NCI-H82 treated with DMSO at 0.1 percent for 48 hours (cell line): ENCODE results near the gene JAKMIP2.
"Not testable (repeated sequence)": the region's sequence is repeated elsewhere in the genome, so short reads cannot be mapped to it uniquely, and the experiment has no call there.

Experiments
- DNase-seq: peaks from one replicate; lab custom pipeline; 2025; ENCODE audit not compliant: unreplicated experiment; lab: John Stamatoyannopoulos, UW

The JAKMIP2 gene

DNA sequence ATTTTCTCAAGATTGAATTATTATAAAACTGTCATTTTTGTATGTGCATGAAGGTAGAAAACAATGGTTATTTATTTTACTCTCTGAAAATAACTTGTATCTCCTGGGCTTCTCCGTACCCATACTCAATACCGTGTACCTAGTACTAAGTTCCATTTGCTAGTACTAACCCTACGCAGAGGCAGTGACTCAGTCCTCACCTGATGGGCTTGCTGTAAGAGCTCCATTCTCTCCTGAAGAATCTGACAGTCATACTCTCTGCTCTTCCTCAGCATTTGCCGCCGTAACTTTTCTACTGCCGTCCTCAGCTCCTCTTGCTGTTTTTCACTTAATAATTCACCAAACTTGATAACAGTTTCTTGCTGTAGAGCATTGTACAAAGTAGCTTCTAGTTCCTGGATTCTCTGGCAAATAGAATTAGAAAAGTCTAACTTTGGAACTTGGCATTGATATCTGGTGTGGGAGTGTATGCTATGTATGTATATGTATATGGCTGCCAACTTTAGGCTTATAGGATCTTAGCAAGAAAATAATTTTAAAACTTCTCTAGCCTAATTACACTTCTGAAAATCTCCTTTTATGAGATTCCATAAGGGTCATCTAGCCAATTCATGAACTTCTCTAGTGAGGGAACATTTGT lies 164.7 kb downstream of the JAKMIP2 start:
- no peak for DNase-seq

GRCh38 chr5:147617191-147617606 lies 165.3 kb downstream of the JAKMIP2 start:
- DNase-seq = no peak

- DNase-seq = no peak
These were observed 166.1 kb downstream of the JAKMIP2 start for GRCh38 chr5:147616421-147616820.

GRCh38 chr5:147613359-147613758 lies 169.2 kb downstream of the JAKMIP2 start:
- DNase-seq = no peak

DNA sequence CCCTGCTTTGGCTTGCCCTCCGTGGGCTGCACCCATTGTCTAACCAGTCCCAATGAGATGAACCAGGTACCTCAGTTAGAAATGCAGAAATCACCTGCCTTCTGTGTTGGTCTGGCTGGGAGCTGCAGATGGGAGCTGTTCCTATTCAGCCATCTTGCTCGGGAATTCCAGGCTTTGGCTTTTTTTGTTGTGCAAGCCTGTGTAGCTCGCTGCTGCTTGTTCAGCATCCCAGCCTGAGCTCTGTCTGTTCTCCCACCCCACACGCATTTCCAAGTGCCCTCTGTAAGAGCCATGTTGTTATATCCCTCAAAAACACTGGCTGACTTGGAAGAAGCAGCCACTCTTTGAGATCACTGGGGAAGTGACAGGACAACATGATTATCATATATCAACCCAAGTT lies 171.0 kb downstream of the JAKMIP2 start:
- DNase-seq = no peak

- no peak for DNase-seq
These were observed 171.7 kb downstream of the JAKMIP2 start for GRCh38 chr5:147610798-147611197.

- DNase-seq = no peak
These were observed 180.9 kb downstream of the JAKMIP2 start for GRCh38 chr5:147601652-147602051.

DNA sequence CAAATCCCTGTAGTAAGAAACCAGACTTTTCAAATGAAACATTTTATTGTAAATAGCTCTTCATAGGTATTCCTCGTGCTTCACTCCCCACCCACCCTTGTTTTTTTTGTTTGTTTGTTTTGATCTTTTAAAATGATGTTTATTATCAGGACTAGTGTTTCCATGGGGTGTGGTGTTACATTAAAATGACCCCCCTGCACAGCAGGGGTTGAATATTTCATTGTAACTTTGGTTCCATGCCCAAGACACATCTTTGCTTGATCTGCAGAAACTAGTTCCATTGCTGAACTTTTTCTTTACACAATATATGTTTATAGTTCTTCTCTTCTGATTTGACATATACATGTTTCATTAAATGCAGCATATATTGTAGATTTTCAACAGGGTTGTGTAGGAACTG lies 191.4 kb downstream of the JAKMIP2 start:
- no peak for DNase-seq

GRCh38 chr5:147590096-147590495 lies 192.4 kb downstream of the JAKMIP2 start:
- DNase-seq = no peak

- no peak for DNase-seq
These were observed 195.7 kb downstream of the JAKMIP2 start for GRCh38 chr5:147586832-147587231.

DNA sequence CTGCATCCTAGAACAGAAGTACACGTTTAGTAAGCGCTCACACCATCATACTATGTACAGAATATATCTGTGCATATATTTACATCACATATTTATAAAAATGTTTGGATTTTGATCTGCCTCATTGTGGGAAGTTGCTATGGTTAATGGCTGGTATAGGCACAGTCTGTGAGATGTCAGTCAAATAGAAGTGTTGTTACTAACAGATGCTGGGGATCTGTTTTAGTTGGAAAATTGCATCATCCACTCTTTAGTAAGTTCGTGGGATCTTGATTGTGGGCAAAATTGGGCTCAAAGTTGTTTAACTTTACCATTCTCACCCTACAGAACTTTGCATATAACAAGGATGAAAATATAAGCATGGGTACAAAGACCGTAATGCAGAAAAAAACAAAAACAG lies 196.3 kb downstream of the JAKMIP2 start:
- no peak for DNase-seq

- not testable (repeated sequence) for DNase-seq
These were observed 200.3 kb downstream of the JAKMIP2 start for GRCh38 chr5:147582272-147582671.

GRCh38 chr5:147580418-147580817 lies 202.1 kb downstream of the JAKMIP2 start:
- DNase-seq = not testable (repeated sequence)

DNA sequence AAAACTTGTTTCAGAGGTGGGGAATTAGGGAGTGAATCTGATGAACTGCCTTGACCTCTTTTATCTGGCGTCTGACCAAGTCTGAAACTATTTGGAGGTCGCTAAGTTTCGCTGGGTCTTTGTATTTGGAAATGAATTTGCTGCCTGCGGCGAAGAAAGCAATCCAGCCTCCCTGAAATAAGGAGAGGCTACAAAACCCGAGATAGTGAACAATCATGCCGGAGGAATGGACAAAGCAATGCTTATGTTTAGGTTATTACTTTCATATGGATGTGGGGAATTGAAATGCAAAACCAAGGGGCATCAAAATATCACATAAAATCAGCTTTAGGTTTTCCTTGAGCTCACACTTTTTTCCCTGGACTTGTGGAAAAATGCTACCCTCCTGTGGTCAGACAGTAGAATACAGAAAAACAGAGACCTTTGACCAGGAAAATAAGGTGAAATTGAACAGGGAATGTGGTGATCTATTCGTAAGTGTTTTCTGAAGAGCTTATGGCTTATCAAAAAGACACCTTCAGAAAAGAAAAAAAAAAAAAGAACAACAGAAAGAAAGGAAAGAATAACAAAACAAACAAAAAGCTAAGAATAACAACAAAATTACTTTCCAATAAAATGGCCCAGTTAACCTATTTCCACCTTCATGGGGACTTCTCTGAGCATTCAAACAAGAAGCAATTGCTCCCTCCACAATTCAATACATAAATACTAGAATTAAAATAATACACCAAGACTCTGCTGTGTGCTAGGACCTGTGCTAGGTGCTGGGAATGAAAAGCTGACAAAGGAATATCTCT lies 204.1 kb downstream of the JAKMIP2 start:
- peak; percentile 20 for DNase-seq

GRCh38 chr5:147576646-147577535 lies 205.6 kb downstream of the JAKMIP2 start:
- no peak for DNase-seq

GRCh38 chr5:147575598-147575997 lies 206.9 kb downstream of the JAKMIP2 start:
- no peak for DNase-seq

DNA sequence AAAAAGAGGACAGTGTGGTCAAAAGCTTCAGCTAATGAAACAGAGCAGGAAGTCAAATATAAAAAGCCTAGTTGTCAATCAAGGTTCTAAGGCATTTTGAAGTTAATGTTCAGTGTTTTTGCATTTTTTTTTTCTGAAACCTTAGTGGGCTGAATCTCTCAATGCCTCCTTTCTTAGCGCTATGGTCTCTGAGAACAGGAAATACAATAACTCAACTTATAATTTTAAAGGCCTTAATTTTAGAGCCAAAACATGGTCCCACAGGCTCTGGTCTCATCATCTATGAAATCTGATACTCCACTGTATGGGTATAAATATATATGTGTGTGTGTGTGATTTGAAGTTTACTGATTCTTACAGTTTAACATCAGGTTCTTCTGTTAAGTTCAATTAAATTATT lies 209.3 kb downstream of the JAKMIP2 start:
- no peak for DNase-seq

- no peak for DNase-seq
These were observed 213.7 kb downstream of the JAKMIP2 start for GRCh38 chr5:147568710-147569406.

DNA sequence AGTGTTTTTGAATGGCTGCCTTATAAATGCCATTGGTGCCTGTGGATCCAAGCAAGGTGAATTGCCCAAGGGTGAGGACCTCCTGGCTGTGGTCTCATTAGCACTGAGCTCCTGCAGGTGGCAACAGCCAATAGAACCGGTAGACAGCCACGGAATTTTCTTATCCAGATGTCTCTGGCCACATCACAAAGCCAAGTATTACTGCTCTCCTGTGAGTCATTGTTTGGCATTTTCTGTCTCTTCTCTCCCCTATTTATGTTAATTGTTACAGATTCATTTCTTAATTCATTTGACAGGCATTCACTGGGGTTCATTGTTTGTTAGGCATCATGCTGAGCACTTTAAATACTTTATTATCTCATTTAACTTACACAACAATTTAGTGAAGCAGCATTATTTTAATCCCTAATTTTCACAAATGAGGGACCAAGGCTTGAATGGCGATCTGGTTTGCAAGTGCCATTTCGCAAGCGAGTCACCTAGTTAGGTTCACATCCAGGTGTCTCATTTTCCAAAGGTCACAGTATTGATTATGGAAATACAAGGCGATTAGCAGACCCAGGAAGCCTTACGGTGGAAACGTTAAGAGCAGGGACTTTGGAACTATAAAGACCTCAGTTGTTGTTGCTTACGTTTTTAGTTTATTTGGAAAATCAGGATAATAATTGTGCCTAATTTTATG lies 214.5 kb downstream of the JAKMIP2 start:
- no peak for DNase-seq

GRCh38 chr5:147565524-147565923 lies 217.0 kb downstream of the JAKMIP2 start:
- no peak for DNase-seq
